Keratinocyte (primary cell): ENCODE results near the gene FAM135A. TPM values are rescaled to one million over a fixed set of nuclear protein-coding genes. Genes with fewer than 3 reads are reported as not detected.
"Not testable (repeated sequence)": the region's sequence is repeated elsewhere in the genome, so short reads cannot be mapped to it uniquely, and the experiment has no call there.

Source experiments
- DNase-seq: peaks from one replicate; pipeline ENCODE4 v3.0.0-alpha.2; 2011; ENCODE audit warnings: low read depth, missing footprints, low spot score
- FAIRE-seq: peaks from 2 replicates; lab custom pipeline; 2011; peaks lifted over from hg19 to GRCh38; lab: Jason Lieb, UNC
- H2AFZ ChIP-seq: 2 replicates; pipeline ENCODE4 v1.6.0; 2012; ENCODE audit warnings: low read length, control low read depth, inconsistent platforms; ENCODE audit not compliant: control insufficient read depth
- H3K27ac ChIP-seq: 2 replicates; pipeline ENCODE4 v1.5.1; 2011; ENCODE audit warnings: low read length; ENCODE audit not compliant: control insufficient read depth, insufficient read depth
- H3K27me3 ChIP-seq: 3 replicates; pipeline ENCODE4 v1.6.0; 2011; ENCODE audit warnings: low read length; ENCODE audit not compliant: control insufficient read depth, insufficient read depth; ENCODE audit errors: extremely low read depth
- H3K36me3 ChIP-seq, 2 experiments: 2 replicates in 1 of 2; 3 replicates in 1 of 2; pipeline ENCODE4 v1.5.1; 2011; ENCODE audit warnings: low read length in 2 of 2, mild to moderate bottlenecking in 1 of 2; ENCODE audit not compliant: control insufficient read depth in 2 of 2, insufficient read depth in 2 of 2; ENCODE audit errors: extremely low read depth in 1 of 2
- H3K4me1 ChIP-seq: 3 replicates; pipeline ENCODE4 v1.5.1; 2011; ENCODE audit warnings: low read length; ENCODE audit not compliant: control insufficient read depth, insufficient read depth; ENCODE audit errors: extremely low read depth
- H3K4me2 ChIP-seq: 3 replicates; pipeline ENCODE4 v1.6.0; 2011; ENCODE audit warnings: low read depth, low read length; ENCODE audit not compliant: control insufficient read depth, insufficient read depth; ENCODE audit errors: extremely low read depth
- H3K4me3 ChIP-seq, 3 experiments: fragments of 200-600 bp in 1 of 3; sonication (generic) in 1 of 3; 2 replicates in 2 of 3; 3 replicates in 1 of 3; pipeline ENCODE4 v1.5.1; 2011 to 2016; ENCODE audit warnings: low read length in 3 of 3, mild to moderate bottlenecking in 3 of 3, control low read depth in 2 of 3, inconsistent platforms in 1 of 3, low read depth in 1 of 3, mixed read lengths in 1 of 3, mixed run types in 1 of 3, moderate library complexity in 1 of 3; ENCODE audit not compliant: control insufficient read depth in 2 of 3, insufficient read depth in 2 of 3; ENCODE audit errors: extremely low read depth in 1 of 3
- H3K79me2 ChIP-seq: 2 replicates; pipeline ENCODE4 v1.6.0; 2012; ENCODE audit warnings: low read length; ENCODE audit not compliant: control insufficient read depth, insufficient read depth
- H3K9ac ChIP-seq: 3 replicates; pipeline ENCODE4 v1.6.0; 2011; ENCODE audit warnings: low read length; ENCODE audit not compliant: control insufficient read depth, insufficient read depth; ENCODE audit errors: extremely low read depth
- H3K9me1 ChIP-seq: 3 replicates; pipeline ENCODE4 v1.6.0; 2011; ENCODE audit warnings: low read length; ENCODE audit not compliant: control insufficient read depth, insufficient read depth; ENCODE audit errors: extremely low read depth
- H3K9me3 ChIP-seq: 2 replicates; pipeline ENCODE4 v1.5.1; 2012; ENCODE audit warnings: low read depth, low read length; ENCODE audit not compliant: control insufficient read depth
- H4K20me1 ChIP-seq: 3 replicates; pipeline ENCODE4 v1.6.0; 2011; ENCODE audit warnings: low read length; ENCODE audit not compliant: control insufficient read depth, insufficient read depth; ENCODE audit errors: extremely low read depth
- CTCF ChIP-seq, 3 experiments: IDR thresholded peaks in 1 of 3; conservative IDR thresholded peaks in 1 of 3; optimal IDR thresholded peaks in 1 of 3; 2 replicates in 2 of 3; 3 replicates in 1 of 3; pipeline versions ENCODE3 to v1.5.1; 2011; ENCODE audit warnings: low read length in 3 of 3, mild to moderate bottlenecking in 3 of 3, moderate library complexity in 2 of 3, control low read depth in 1 of 3, inconsistent platforms in 1 of 3; ENCODE audit not compliant: insufficient read depth in 2 of 3; ENCODE audit errors: extremely low read depth in 1 of 3
- EZH2 ChIP-seq: IDR thresholded peaks from one replicate; pipeline ENCODE4 v1.6.1; 2012; ENCODE audit warnings: inconsistent platforms, mild to moderate bottlenecking, low read length, moderate library complexity
- dilution Hi-C: fragments of 300-500 bp; cut with MboI; formaldehyde crosslinking; loops from one replicate; pipeline ENCODE4 v1.7.0; 2020; ENCODE audit warnings: low sequenced_read_pairs; ENCODE audit not compliant: extremely low pct_ligation_motif_present
- polyA plus RNA-seq, 5 experiments: library from polyadenylated mRNA; depleted of rRNA in 3 of 5; stranded (reverse) in 3 of 5; stranded (forward) in 1 of 5; unstranded in 1 of 5; fragments of >200 nt; gene quantifications; 1 replicate in 1 of 5; 2 replicates in 3 of 5; 3 replicates in 1 of 5; pipeline versions ENCODE4 v1.2.1 to v1.2.3, GENCODE V29; 2011 to 2012; ENCODE audit warnings: missing spikeins in 2 of 5, low read depth in 1 of 5, low replicate concordance in 1 of 5

The FAM135A gene
- polyA plus RNA-seq, 1 donor (not counting 4 experiments of a cell fraction or from before 2014, with no cell fraction given) = 21.3 TPM

- H3K36me3 ChIP-seq = peaks cover 7 to 12% of the 10 kb centered on the region in 2 experiments
- no peaks in the 10 kb centered on the region for H3K27me3 ChIP-seq
- no peak for TF ChIP-seq CTCF (optimal IDR thresholded peaks at IDR 0.05 in 1 of 3, IDR thresholded peaks at IDR 0.05 in 1 of 3, conservative IDR thresholded peaks at IDR 0.05 in 1 of 3; ENCODE audit: extremely low read depth in 1 of 3, insufficient read depth in 2 of 3, low read length in 3 of 3)
- no peak for TF ChIP-seq EZH2
- no peak overlapping the region for H2AFZ ChIP-seq
- dilution Hi-C loops = no loop called here
- no peak overlapping the region for H3K27ac ChIP-seq
- H3K4me2 ChIP-seq = no peak overlapping the region
- no peaks in the 10 kb centered on the region for H3K4me1 ChIP-seq
- H3K4me3 ChIP-seq = no peak overlapping the region
- H3K9me3 ChIP-seq = no peaks in the 10 kb centered on the region
- no peaks in the 10 kb centered on the region for H3K79me2 ChIP-seq
- DNase-seq (no peak), FAIRE-seq (no peak)
- no peaks in the 10 kb centered on the region for H4K20me1 ChIP-seq
- H3K9ac ChIP-seq = no peak overlapping the region
- H3K9me1 ChIP-seq = no peaks in the 10 kb centered on the region
Measured at GRCh38 chr6:70479236-70479635, 65.9 kb downstream of the FAM135A start.

GRCh38 chr6:70486638-70487037 is 73.3 kb downstream of the FAM135A start:
- H3K4me3 ChIP-seq, FAIRE-seq, dilution Hi-C loops, H3K4me2 ChIP-seq, H3K27ac ChIP-seq, H3K4me1 ChIP-seq, H3K9ac ChIP-seq, H4K20me1 ChIP-seq, H3K9me1 ChIP-seq, H3K9me3 ChIP-seq, H3K79me2 ChIP-seq, H2AFZ ChIP-seq, H3K36me3 ChIP-seq, DNase-seq, H3K27me3 ChIP-seq: not testable (repeated sequence)

GRCh38 chr6:70489364-70489763 is 76.1 kb downstream of the FAM135A start:
- H3K27ac ChIP-seq = no peak overlapping the region
- DNase-seq = no peak
- no peaks in the 10 kb centered on the region for H3K9me3 ChIP-seq
- no peaks in the 10 kb centered on the region for H4K20me1 ChIP-seq
- no peak overlapping the region for H2AFZ ChIP-seq
- no peaks in the 10 kb centered on the region for H3K79me2 ChIP-seq
- no peaks in the 10 kb centered on the region for H3K9me1 ChIP-seq
- no peaks in the 10 kb centered on the region for H3K36me3 ChIP-seq
- no peaks in the 10 kb centered on the region for H3K4me1 ChIP-seq
- H3K9ac ChIP-seq = no peak overlapping the region
- dilution Hi-C loops = no loop called here
- no peak overlapping the region for H3K4me2 ChIP-seq
- TF ChIP-seq EZH2 (no peak), CTCF (optimal IDR thresholded peaks at IDR 0.05 in 1 of 3, IDR thresholded peaks at IDR 0.05 in 1 of 3, conservative IDR thresholded peaks at IDR 0.05 in 1 of 3; ENCODE audit: extremely low read depth in 1 of 3, insufficient read depth in 2 of 3, low read length in 3 of 3) (no peak)
- H3K4me3 ChIP-seq = no peak overlapping the region
- no peaks in the 10 kb centered on the region for H3K27me3 ChIP-seq
- FAIRE-seq = no peak
